Fibroblast of skin of left biceps (primary cell): ENCODE data around the gene RBM20.

Source experiments
- DNase-seq, 2 experiments: peaks; one replicate each; pipeline ENCODE4 v3.0.0-alpha.2; 2013; ENCODE audit warnings: low read depth in 2 of 2

RBM20 gene

GRCh38 chr10:110735620-110736027 is 91.5 kb downstream of the RBM20 start:
- no peak for DNase-seq

GRCh38 chr10:110737886-110738634 is 93.9 kb downstream of the RBM20 start:
- no peak for DNase-seq

DNA sequence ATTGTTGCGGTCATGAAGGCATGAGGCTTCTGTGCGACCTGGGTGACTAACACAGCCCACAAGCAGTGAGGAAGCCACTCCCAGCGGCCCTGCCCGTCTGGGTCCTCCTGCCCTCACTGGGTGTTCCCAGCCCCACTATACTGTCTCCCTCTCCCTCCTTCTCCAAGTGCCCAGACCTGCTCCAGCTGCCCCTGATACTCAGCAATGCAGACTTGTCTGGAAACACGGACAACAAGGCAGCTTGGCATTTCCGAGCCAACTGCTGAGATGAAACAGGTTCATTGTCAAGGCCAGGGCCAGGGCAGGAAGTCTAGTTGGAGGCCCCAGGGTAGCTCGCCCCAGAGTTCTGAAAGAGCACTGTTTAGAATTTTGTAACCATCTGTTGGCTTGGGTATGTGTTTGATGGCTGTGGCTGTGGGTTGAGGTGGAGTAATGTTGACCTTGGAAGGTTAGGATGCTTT is 95.7 kb downstream of the RBM20 start:
- no peak for DNase-seq

DNA sequence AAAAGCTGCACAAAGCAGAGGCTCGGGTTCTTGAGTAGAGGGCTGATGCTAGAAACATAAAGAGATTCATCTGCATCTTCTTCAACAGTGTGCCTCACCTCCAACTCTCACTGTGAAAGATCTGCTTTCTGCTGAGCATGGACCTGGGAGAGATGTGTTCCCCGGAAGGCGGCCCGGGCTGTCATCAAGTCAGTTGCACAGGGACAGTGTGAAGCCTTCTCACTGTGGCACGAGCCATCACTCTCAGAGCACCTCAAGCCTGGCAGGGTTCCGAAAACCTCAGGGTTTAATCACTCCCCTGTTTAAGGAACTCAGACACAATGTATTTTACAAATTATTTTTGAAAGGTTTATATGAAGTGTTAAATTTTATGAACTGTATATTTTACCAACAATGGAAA is 98.7 kb downstream of the RBM20 start:
- no peak for DNase-seq

DNA sequence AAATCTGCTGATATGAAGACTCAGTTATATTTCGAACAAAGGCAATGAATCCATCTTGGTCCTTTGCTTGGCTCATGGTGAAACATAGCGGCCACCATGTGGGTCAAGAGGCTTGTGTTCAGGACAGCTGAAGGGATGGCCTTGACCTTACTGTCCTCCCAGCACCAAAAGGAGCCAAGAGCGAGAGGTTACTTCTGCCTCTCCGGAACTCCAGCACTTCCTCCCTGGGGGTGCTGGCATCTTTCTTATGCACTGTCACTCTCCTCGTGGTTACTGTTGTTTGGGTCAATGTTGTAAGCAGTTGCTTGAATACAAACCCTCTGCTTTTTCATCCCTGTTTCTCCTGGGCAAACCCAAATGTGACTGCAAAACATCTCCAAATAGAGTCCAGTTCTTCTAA is 100.6 kb downstream of the RBM20 start:
- no peak for DNase-seq

DNA sequence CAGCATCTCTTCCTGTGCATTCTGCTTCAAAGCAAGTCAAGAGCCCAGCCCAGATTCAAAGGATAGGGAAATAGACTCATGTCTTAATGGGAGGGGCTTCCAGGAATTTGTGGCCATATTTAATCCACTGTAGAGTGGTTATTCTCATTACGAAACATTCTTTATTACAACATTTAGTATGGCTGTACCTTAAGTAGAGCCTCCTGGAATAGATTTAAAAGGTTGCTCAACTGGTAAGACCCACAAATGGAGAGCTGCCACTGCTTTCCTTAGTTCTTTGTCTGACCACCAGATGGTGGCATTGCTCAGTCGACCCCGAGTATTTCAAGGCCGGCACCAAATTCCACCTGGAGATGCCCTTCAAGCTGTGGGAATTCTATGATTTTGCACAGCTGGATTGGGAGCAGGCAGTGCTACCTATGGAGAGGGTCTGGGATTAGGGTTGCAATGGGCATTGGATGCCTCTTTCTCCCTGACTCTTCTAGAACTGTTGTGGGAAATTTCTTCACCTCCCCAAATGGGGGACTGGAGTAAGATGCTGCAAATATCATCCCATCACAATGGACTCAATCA is 102.2 kb downstream of the RBM20 start:
- peak; percentile 36 to 44 for DNase-seq

GRCh38 chr10:110746969-110747608 is 103.0 kb downstream of the RBM20 start:
- no peak for DNase-seq

- DNase-seq = peak in 1 of 2 experiments; percentile 5
These were observed 103.7 kb downstream of the RBM20 start for GRCh38 chr10:110747609-110748464.

GRCh38 chr10:110748970-110749369 is 104.8 kb downstream of the RBM20 start:
- no peak for DNase-seq

GRCh38 chr10:110750931-110751330 is 106.8 kb downstream of the RBM20 start:
- DNase-seq = no peak

GRCh38 chr10:110751850-110752249 is 107.7 kb downstream of the RBM20 start:
- DNase-seq = no peak

DNA sequence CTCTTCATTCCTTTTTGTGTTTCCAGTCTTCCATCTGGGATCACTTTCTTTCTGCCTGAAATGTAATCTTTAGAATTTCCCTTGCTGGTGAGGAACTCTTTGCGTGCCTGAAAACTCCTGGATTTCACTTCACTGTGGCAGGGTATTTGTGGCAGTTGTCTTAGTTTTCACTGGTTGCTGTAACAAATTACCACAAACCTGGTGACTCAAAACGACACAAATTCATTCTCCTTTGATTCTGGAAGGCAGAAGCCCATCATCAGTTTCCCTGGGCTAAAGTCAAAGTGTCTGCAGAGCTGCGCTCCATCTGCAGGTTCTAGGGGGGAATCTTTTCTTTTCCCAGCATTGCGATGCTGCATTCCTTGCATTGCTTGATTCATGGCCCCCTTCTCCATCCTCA is 109.3 kb downstream of the RBM20 start:
- no peak for DNase-seq

- DNase-seq = no peak
These were observed 110.4 kb downstream of the RBM20 start for GRCh38 chr10:110754375-110755105.

GRCh38 chr10:110755781-110756180 is 111.6 kb downstream of the RBM20 start:
- DNase-seq = no peak

DNA sequence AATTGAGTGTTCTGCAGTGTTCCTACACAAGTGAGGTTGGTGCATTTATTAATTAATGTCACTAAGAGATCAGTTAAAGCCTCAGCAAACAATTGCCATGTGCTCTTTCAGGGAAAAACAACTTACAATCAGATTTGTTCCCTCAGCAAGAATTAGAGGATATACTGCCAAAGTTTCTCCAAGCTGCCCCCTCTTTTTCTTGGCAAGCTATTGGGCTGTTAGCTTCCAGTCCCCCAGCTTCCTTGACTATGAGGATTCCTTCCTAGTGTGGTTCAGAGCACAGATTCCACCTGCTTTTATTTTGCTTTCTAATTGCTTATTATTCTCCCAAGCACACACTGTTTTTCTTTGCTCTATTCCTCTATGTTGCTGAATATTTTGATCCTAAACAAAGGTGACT is 112.7 kb downstream of the RBM20 start:
- DNase-seq = no peak

- no peak for DNase-seq
These were observed 113.5 kb downstream of the RBM20 start for GRCh38 chr10:110757586-110757985.

- DNase-seq = no peak
These were observed 114.1 kb downstream of the RBM20 start for GRCh38 chr10:110758128-110758765.

DNA sequence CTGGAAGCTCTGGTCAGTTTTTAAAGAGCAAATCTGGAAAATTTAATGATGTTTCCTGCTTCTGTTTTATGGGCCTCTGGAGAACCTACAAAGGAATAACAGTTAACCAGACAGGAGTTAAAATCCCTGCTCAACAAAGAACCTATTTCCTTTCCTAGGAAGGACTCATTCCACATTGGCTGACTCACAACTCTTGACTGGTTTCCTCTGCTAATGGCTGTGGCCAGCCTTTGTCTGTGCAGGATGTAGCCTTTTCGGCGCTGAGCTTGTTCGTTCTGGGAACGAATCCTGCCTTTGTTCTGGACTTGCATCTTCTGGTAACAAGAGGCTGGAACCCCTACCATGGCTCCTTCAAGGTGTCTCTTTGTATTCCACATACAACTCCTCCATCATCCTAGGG is 114.8 kb downstream of the RBM20 start:
- DNase-seq = peak in 1 of 2 experiments; percentile 3

GRCh38 chr10:110759523-110759922 is 115.4 kb downstream of the RBM20 start:
- DNase-seq = no peak

GRCh38 chr10:110762109-110762848 is 118.1 kb downstream of the RBM20 start:
- DNase-seq = no peak
